ENCODE results near the gene SERBP1. TPM values are rescaled to one million over a fixed set of nuclear protein-coding genes. Genes with fewer than 3 reads are reported as not detected.
A peak's percentile ranks its signal among the peaks of the same experiment; 100 is the strongest.
"Not testable (repeated sequence)": the region's sequence is repeated elsewhere in the genome, so short reads cannot be mapped to it uniquely, and the experiment has no call there.

SERBP1 gene
- total RNA-seq, 4 donors from 2014 or later, result 282 to 394 (median 357) TPM

DNA sequence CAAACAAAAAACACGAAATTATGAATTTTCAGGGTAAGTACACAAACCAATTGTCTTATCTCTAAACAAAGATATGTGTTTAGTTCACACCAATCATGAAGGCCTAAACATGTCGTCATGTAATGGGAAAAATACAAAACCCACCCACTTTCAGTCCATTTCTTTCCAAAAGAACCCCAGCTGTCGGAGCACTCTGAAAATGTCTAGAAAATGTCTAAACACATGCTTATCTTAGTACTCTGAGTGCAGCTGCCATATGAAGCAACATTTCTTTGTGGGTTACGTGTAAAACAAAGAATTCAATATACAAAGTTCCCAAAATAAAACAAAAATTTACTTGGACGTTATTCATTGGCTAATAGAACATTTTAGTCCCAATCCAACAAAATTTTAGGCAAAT is 22.7 kb downstream of the SERBP1 start:
- Histone ChIP-seq H3K4me3 (no peak overlapping the region), H3K4me1 (peaks cover 0 to 57% (median 6%) of the 10 kb centered on the region in 3 donors), H3K27ac (peak overlapping the region in 1 of 4 donors; percentile 26), H3K36me3 (peaks cover 6 to 45% (median 9%) of the 10 kb centered on the region in 3 donors), H3K9me3 (no peaks in the 10 kb centered on the region), H3K27me3 (no peaks in the 10 kb centered on the region)
- intact Hi-C loops (cut with DNase I), result no loop called here
- TF ChIP-seq POLR2A (IDR thresholded peaks at IDR 0.05), result no peak
- TF ChIP-seq, protein P1, sequence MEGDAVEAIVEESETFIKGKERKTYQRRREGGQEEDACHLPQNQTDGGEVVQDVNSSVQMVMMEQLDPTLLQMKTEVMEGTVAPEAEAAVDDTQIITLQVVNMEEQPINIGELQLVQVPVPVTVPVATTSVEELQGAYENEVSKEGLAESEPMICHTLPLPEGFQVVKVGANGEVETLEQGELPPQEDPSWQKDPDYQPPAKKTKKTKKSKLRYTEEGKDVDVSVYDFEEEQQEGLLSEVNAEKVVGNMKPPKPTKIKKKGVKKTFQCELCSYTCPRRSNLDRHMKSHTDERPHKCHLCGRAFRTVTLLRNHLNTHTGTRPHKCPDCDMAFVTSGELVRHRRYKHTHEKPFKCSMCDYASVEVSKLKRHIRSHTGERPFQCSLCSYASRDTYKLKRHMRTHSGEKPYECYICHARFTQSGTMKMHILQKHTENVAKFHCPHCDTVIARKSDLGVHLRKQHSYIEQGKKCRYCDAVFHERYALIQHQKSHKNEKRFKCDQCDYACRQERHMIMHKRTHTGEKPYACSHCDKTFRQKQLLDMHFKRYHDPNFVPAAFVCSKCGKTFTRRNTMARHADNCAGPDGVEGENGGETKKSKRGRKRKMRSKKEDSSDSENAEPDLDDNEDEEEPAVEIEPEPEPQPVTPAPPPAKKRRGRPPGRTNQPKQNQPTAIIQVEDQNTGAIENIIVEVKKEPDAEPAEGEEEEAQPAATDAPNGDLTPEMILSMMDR (IDR thresholded peaks at IDR 0.05), result no peak
- DNase-seq, result no peak
- WGBS, 2 donors, result 66 to 70% methylated on average over 5 of the region's 5 CpGs

DNA sequence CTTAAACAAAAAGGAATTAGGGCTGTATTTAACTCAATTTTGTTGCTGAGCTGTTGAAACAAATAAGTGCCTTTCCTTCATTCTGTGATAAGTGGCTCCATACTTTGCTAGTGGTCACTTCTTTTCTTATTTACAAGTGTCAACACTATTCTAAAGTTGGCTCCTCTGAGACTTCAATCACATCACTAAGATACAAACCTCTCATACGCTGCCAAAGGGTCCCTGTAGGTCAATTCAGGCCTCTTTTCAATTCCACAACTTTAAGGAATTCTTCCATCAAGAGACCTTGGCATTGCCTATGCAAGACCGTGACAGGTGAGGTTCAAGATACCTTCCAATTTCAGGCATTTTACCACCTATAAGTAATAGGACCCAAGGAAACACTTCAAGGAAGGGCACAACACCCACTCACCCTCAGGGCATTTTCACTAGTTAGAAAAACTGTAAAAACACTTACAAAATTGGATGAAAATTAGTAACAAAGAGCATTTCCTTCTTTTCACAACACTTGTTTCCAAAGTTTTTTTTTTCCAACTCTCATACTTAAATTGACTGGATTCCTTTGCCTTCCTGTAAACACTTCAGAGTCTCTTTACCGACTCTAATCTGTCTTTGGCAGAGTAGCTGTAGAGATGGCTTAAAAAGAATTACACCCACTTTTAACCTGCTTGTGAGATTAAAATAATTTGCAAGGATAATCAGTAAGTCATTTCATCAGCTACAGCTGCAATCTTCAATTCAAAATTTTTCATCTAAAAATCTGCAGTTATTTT is 24.5 kb downstream of the SERBP1 start:
- no peaks in the 10 kb centered on the region for H3K9me3 ChIP-seq
- intact Hi-C loops (cut with DNase I), result no loop called here
- peak overlapping the region in 2 of 4 donors; percentile 31 for H3K27ac ChIP-seq
- WGBS, 2 donors, result 64 to 66% methylated on average over 3 of the region's 3 CpGs
- H3K36me3 ChIP-seq, result peaks cover 0 to 26% (median 4%) of the 10 kb centered on the region in 3 donors
- H3K4me1 ChIP-seq, result peaks cover 0 to 55% (median 6%) of the 10 kb centered on the region in 3 donors
- TF ChIP-seq POLR2A (IDR thresholded peaks at IDR 0.05), result no peak
- H3K27me3 ChIP-seq, result no peaks in the 10 kb centered on the region
- no peak for DNase-seq
- no peak overlapping the region for H3K4me3 ChIP-seq

DNA sequence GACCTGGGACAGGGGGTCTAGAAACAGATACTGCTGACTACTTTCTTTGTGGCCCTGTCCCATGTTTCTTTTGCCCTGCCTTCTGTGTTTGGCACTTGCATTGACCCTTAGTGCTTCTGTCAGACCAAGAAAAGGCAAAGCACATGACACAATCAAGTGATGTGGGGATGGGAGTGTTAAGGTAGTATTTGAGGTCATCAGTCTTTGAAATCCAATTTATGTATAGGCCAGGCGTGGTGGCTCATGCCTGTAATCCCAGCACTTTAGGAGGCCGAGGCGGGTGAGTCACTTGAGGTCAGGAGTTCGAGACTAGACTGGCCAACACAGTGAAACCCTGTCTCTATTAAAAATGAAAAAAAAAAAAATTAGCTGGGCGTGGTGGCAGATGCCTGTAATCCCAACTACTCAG is 26.0 kb downstream of the SERBP1 start:
- H3K9me3 ChIP-seq, result no peaks in the 10 kb centered on the region
- intact Hi-C loops (cut with DNase I), result no loop called here
- DNase-seq, result no peak
- no peak overlapping the region for H3K4me3 ChIP-seq
- TF ChIP-seq, protein P1 (IDR thresholded peaks at IDR 0.05), result no peak
- no peak for TF ChIP-seq POLR2A (IDR thresholded peaks at IDR 0.05)
- WGBS, 2 donors, result 51 to 57% methylated on average over 5 of the region's 5 CpGs
- H3K27me3 ChIP-seq, result no peaks in the 10 kb centered on the region
- peaks cover 0 to 12% (median 0%) of the 10 kb centered on the region in 3 donors for H3K36me3 ChIP-seq
- H3K27ac ChIP-seq, result no peak overlapping the region
- H3K4me1 ChIP-seq, result peaks cover 0 to 47% (median 6%) of the 10 kb centered on the region in 3 donors

DNA sequence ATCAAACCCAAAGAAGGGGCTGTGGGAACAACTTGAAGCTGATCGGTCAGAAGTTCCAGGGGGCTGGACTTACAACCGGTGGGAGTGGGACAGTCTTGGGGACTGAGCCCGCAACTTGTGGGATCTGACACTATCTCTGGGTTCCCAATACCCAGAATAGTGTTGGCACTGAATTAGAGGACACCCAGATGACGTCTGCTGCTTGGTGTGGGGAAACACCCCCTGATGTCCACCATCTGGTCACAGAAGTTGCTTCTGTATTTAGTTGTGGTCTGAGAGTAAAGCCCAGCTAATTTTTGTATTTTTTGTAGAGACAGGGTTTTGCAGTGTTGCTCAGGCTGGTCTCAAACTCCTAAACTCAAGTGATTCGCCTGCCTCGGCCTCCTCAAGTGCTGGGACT is 28.8 kb downstream of the SERBP1 start:
- no peak for DNase-seq
- TF ChIP-seq POLR2A (IDR thresholded peaks at IDR 0.05), result no peak
- TF ChIP-seq, protein P1 (IDR thresholded peaks at IDR 0.05), result no peak
- H3K9me3 ChIP-seq, result no peaks in the 10 kb centered on the region
- peaks cover 0 to 9% (median 0%) of the 10 kb centered on the region in 3 donors for H3K36me3 ChIP-seq
- H3K27me3 ChIP-seq, result no peaks in the 10 kb centered on the region
- 83 to 89% methylated on average over 4 to 6 of the region's 6 CpGs for WGBS, 2 donors
- intact Hi-C loops (cut with DNase I), result no loop called here
- H3K27ac ChIP-seq, result no peak overlapping the region
- peaks cover 0 to 29% (median 6%) of the 10 kb centered on the region in 3 donors for H3K4me1 ChIP-seq
- no peak overlapping the region for H3K4me3 ChIP-seq

DNA sequence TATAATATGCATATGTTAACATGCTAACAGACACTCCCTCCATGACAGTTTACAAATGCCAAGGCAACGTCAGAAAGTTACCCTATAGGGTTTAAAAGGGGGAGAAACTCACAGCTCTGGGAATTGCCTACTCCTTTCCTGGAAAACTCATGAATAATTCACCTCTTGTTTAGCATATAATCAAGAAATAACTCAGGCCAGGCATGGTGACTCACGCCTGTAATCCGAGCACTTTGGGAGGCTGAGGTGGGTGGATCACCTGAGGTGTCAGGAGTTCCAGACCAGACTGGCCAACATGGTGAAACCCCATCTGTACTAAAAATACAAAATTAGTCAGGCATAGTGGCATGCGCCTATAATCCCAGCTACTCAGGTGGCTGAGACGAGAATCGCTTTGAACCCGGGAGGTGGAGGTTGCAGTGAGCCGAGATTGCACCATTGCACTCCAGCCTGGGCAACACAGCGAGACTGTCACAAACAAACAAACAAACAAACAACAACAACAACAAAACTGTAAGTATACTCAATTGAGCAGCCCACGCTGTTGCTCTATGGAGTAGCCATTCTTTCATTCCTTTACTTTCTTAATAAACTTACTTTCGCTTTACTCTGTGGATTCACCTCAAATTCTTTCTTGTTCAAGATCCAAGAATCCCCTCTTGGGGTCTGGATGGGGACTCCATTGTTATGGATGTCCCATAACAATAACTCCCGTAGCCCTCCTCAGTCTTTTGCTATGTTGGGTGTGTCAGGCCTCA is 30.0 kb downstream of the SERBP1 start:
- 50 to 78% methylated on average over 12 of the region's 12 CpGs for WGBS, 2 donors
- DNase-seq; H3K27me3 ChIP-seq; H3K27ac ChIP-seq; H3K9me3 ChIP-seq; H3K4me3 ChIP-seq; intact Hi-C loops (cut with DNase I): not testable (repeated sequence)
- Histone ChIP-seq H3K4me1 (peaks cover 0 to 17% (median under 1%) of the 10 kb centered on the region in 3 donors), H3K36me3 (peaks cover 0 to 21% (median 0%) of the 10 kb centered on the region in 3 donors)
